Endothelial cell of umbilical vein (primary cell): ENCODE results near the gene TMEM184B.

ENCODE experiments used
- EZH2 ChIP-seq: IDR thresholded peaks from 2 replicates; pipeline ENCODE4 v1.6.1; 2012; ENCODE audit warnings: borderline replicate concordance, low read depth, mild to moderate bottlenecking, moderate library complexity, low read length, inconsistent platforms; ENCODE audit not compliant: severe bottlenecking
- JUN ChIP-seq: IDR thresholded peaks from 2 replicates; pipeline ENCODE4 v1.6.1; 2011; ENCODE audit warnings: borderline replicate concordance, low read depth; ENCODE audit not compliant: insufficient read length, insufficient read depth
- MYC ChIP-seq: IDR thresholded peaks from one replicate; pipeline ENCODE4 v1.6.1; 2011; ENCODE audit warnings: mild to moderate bottlenecking, low read depth, low read length
- POLR2A ChIP-seq: IDR thresholded peaks from 2 replicates; pipeline ENCODE4 v1.6.1; 2012; ENCODE audit warnings: low read depth, mild to moderate bottlenecking, control low read depth, low read length
- POLR2AphosphoS5 ChIP-seq: IDR thresholded peaks from 2 replicates; pipeline ENCODE4 v1.6.1; 2012; ENCODE audit warnings: low read depth, mild to moderate bottlenecking, control low read depth, low read length, moderate library complexity; ENCODE audit not compliant: insufficient read depth
- TF ChIP-seq, protein P1 (sequence below), 2 donors: IDR thresholded peaks; 1 replicate in 1 of 2; 2 replicates in 1 of 2; pipeline ENCODE4 v1.5.1; 2011; ENCODE audit warnings: low read length in 2 of 2, mild to moderate bottlenecking in 2 of 2, moderate library complexity in 2 of 2, control low read depth in 1 of 2, inconsistent platforms in 1 of 2, low read depth in 1 of 2; ENCODE audit not compliant: insufficient read depth in 1 of 2; ENCODE audit errors: extremely low read depth in 1 of 2

DNA sequence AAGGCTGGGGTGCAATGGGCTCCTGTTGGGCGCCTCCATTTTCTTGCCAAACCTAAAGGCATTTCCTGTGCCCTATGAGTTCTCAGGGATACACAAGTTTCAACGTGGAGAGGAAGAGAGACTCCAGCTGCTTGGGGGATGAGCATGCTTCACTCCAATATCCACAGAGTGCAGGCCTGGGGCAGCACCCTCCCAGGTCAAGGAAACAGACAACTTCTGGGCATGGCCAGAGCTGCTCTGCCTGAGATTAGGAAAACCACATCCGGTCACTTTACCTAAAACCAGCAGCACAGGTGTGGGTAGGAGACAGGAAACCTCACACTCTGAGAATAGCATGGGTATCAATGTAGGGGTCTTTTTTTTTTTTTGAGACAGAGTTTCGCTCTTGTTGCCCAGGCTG is 28.7 kb downstream of the TMEM184B start:
- TF ChIP-seq EZH2: no peak
- TF ChIP-seq POLR2A: no peak
- no peak for TF ChIP-seq JUN
- no peak for TF ChIP-seq POLR2AphosphoS5
- TF ChIP-seq, protein P1, sequence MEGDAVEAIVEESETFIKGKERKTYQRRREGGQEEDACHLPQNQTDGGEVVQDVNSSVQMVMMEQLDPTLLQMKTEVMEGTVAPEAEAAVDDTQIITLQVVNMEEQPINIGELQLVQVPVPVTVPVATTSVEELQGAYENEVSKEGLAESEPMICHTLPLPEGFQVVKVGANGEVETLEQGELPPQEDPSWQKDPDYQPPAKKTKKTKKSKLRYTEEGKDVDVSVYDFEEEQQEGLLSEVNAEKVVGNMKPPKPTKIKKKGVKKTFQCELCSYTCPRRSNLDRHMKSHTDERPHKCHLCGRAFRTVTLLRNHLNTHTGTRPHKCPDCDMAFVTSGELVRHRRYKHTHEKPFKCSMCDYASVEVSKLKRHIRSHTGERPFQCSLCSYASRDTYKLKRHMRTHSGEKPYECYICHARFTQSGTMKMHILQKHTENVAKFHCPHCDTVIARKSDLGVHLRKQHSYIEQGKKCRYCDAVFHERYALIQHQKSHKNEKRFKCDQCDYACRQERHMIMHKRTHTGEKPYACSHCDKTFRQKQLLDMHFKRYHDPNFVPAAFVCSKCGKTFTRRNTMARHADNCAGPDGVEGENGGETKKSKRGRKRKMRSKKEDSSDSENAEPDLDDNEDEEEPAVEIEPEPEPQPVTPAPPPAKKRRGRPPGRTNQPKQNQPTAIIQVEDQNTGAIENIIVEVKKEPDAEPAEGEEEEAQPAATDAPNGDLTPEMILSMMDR (IDR thresholded peaks at IDR 0.05; ENCODE audit: extremely low read depth in 1 of 2, insufficient read depth in 1 of 2, low read depth in 1 of 2, low read length in 2 of 2): no peak
- TF ChIP-seq MYC: no peak
